PFSK-1 (cell line): Measurements from ENCODE around the gene POMGNT2.

Experiments
- FOXP2 ChIP-seq: optimal IDR thresholded peaks from 2 replicates; pipeline ENCODE3; 2011; ENCODE audit warnings: borderline replicate concordance, control low read depth, inconsistent platforms; ENCODE audit not compliant: insufficient read depth; ENCODE audit errors: extremely low read length, extremely low read depth
- POLR2AphosphoS5 ChIP-seq: IDR thresholded peaks from 2 replicates; pipeline ENCODE4 v1.6.1; 2012; ENCODE audit warnings: low read depth, mild to moderate bottlenecking, control low read depth, low read length, moderate library complexity
- REST ChIP-seq, 2 experiments: IDR thresholded peaks; 2 replicates each; pipeline versions ENCODE4 v1.6.1 to v1.8.0; 2011 to 2012; ENCODE audit warnings: low read depth in 2 of 2, low read length in 2 of 2, control low read depth in 1 of 2, inconsistent platforms in 1 of 2, mild to moderate bottlenecking in 1 of 2, moderate library complexity in 1 of 2; ENCODE audit not compliant: insufficient read depth in 1 of 2
- SIN3A ChIP-seq: IDR thresholded peaks from 2 replicates; pipeline ENCODE4 v1.6.1; 2012; ENCODE audit warnings: mild to moderate bottlenecking, low read length, moderate library complexity, borderline replicate concordance; ENCODE audit not compliant: insufficient read depth
- TAF1 ChIP-seq: IDR thresholded peaks from 2 replicates; pipeline ENCODE4 v1.6.1; 2012; ENCODE audit warnings: low read length, control low read depth, borderline replicate concordance; ENCODE audit not compliant: insufficient read depth

POMGNT2 gene

GRCh38 chr3:43053291-43053690 lies 52.6 kb downstream of the POMGNT2 start:
- TF ChIP-seq SIN3A (no peak), TAF1 (no peak), FOXP2 (no peak), POLR2AphosphoS5 (no peak), REST (IDR thresholded peaks at IDR 0.05; ENCODE audit: insufficient read depth in 1 of 2, low read depth in 2 of 2, low read length in 2 of 2) (no peak)

- TF ChIP-seq SIN3A (no peak), REST (IDR thresholded peaks at IDR 0.05; ENCODE audit: insufficient read depth in 1 of 2, low read depth in 2 of 2, low read length in 2 of 2) (no peak), POLR2AphosphoS5 (no peak), FOXP2 (no peak), TAF1 (no peak)
These were observed 57.4 kb downstream of the POMGNT2 start for GRCh38 chr3:43048470-43048869.

- TF ChIP-seq SIN3A (no peak), REST (IDR thresholded peaks at IDR 0.05; ENCODE audit: insufficient read depth in 1 of 2, low read depth in 2 of 2, low read length in 2 of 2) (no peak), TAF1 (no peak)
These were observed 59.3 kb downstream of the POMGNT2 start for GRCh38 chr3:43046583-43046982.

GRCh38 chr3:43043793-43044192 lies 62.1 kb downstream of the POMGNT2 start:
- TF ChIP-seq SIN3A = no peak
- no peak for TF ChIP-seq TAF1
- no peak for TF ChIP-seq POLR2AphosphoS5
- no peak for TF ChIP-seq FOXP2
- TF ChIP-seq REST (IDR thresholded peaks at IDR 0.05; ENCODE audit: insufficient read depth in 1 of 2, low read depth in 2 of 2, low read length in 2 of 2) = no peak

GRCh38 chr3:43043071-43043766 lies 62.7 kb downstream of the POMGNT2 start:
- TF ChIP-seq TAF1 = no peak
- TF ChIP-seq REST (IDR thresholded peaks at IDR 0.05; ENCODE audit: insufficient read depth in 1 of 2, low read depth in 2 of 2, low read length in 2 of 2) = no peak
- TF ChIP-seq SIN3A = no peak
- TF ChIP-seq FOXP2 = no peak
- no peak for TF ChIP-seq POLR2AphosphoS5
